Caco-2 (cell line): ENCODE measurements around the gene PDE10A. TPM values are rescaled to one million over a fixed set of nuclear protein-coding genes. Genes with fewer than 3 reads are reported as not detected.

Experiments
- BruUV-seq: library from RNA; stranded (reverse); fragments of 400-500 nt; replicated peaks from 2 replicates; lab custom pipeline; 2021; lab: Mats Ljungman, UMichigan
- CTCF ChIA-PET: fragments of 300-600 bp; sonication (Branson Sonifier 250); formaldehyde crosslinking; loops from one replicate; lab custom pipeline; 2022; ENCODE audit warnings: antibody characterized with exemption; lab: Charles Lee
- POLR2A ChIA-PET: fragments of 300-600 bp; sonication (Branson Sonifier 250); formaldehyde crosslinking; loops from one replicate; lab custom pipeline; 2022; ENCODE audit warnings: antibody characterized with exemption; lab: Charles Lee
- DNase-seq, 2 experiments: peaks; one replicate each; pipeline versions ENCODE4 v3.0.0 to v3.0.0-alpha.2; 2020 to 2022
- H3K27me3 ChIP-seq: replicated peaks from 2 replicates; pipeline ENCODE4 v1.6.0; 2011; ENCODE audit warnings: low read length; ENCODE audit not compliant: control insufficient read depth, insufficient read depth
- H3K36me3 ChIP-seq: 2 replicates; pipeline ENCODE4 v1.5.1; 2011; ENCODE audit warnings: low read length; ENCODE audit not compliant: control insufficient read depth, insufficient read depth
- H3K4me1 ChIP-seq: fragments of 250-450 bp; sonication (Bioruptor Pico); 2 replicates; pipeline ENCODE4 v1.5.1; 2020; ENCODE audit warnings: mild to moderate bottlenecking
- H3K4me3 ChIP-seq: 2 replicates; pipeline ENCODE4 v1.5.1; 2011; ENCODE audit warnings: low read depth, mild to moderate bottlenecking, control low read depth, low read length
- H3K9me3 ChIP-seq: fragments of 250-450 bp; sonication (Bioruptor Pico); 2 replicates; pipeline ENCODE4 v1.5.1; 2020; ENCODE audit warnings: mild to moderate bottlenecking, moderate library complexity
- H3K27ac Mint-ChIP-seq: one replicate; pipeline ENCODE4 v1.8.0; 2022; ENCODE audit warnings: mixed read lengths; ENCODE audit not compliant: unreplicated experiment
- H3K27me3 Mint-ChIP-seq: one replicate; pipeline ENCODE4 v1.8.0; 2022; ENCODE audit warnings: mixed read lengths; ENCODE audit not compliant: insufficient read depth, unreplicated experiment
- H3K36me3 Mint-ChIP-seq: one replicate; pipeline ENCODE4 v1.8.0; 2022; ENCODE audit warnings: mild to moderate bottlenecking, mixed read lengths; ENCODE audit not compliant: insufficient read depth, unreplicated experiment
- H3K4me1 Mint-ChIP-seq: one replicate; pipeline ENCODE4 v1.8.0; 2022; ENCODE audit warnings: low read depth, mixed read lengths; ENCODE audit not compliant: unreplicated experiment
- H3K4me3 Mint-ChIP-seq: one replicate; pipeline ENCODE4 v1.8.0; 2022; ENCODE audit warnings: mild to moderate bottlenecking, moderate library complexity, mixed read lengths; ENCODE audit not compliant: unreplicated experiment
- H3K9me3 Mint-ChIP-seq: one replicate; pipeline ENCODE4 v1.8.0; 2022; ENCODE audit warnings: mixed read lengths; ENCODE audit not compliant: unreplicated experiment
- intact Hi-C: fragments of 100-400 bp; cut with micrococcal nuclease; formaldehyde crosslinking; loops from one replicate; pipeline ENCODE4 v1.10.0; 2022; ENCODE audit not compliant: unreplicated experiment
- total RNA-seq: library from RNA; stranded (reverse); gene quantifications from 2 replicates; pipeline ENCODE4 v1.2.3, GENCODE V29; 2022
- TF ChIP-seq, protein P1 (sequence below), 2 experiments: fragments of 200-600 bp in 1 of 2; IDR thresholded peaks; 1 replicate in 1 of 2; 2 replicates in 1 of 2; pipeline versions ENCODE4 v1.5.1 to v1.8.0; 2011 to 2022; ENCODE audit warnings: antibody characterized with exemption in 1 of 2, control low read depth in 1 of 2, inconsistent platforms in 1 of 2, low read depth in 1 of 2, low read length in 1 of 2, mild to moderate bottlenecking in 1 of 2, moderate library complexity in 1 of 2; ENCODE audit not compliant: insufficient read depth in 1 of 2, severe bottlenecking in 1 of 2, unreplicated experiment in 1 of 2

PDE10A gene
- total RNA-seq, 1 experiment from 2014 or later: 3.4 TPM

DNA sequence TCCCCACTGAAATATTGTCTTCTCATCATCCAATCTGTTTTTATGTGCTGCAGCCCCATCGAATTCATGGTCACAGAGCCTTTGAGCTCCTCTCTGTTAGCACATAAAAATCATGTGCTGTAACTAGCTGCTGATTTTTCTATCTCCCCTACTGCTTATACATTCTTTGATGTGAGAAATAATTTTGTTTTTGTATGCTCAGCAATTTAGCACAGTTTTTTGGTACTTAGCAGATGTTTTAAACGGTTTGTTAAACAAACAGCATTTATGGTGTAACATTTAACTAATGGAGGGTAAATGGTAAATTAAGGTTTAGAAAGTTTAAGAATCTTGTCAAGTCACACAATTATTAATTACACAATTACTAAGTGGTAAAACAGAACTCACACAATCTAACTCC is 221.9 kb downstream of the PDE10A start:
- intact Hi-C loops: loop anchor here (5.0 to 10.0 kb wide), 3 partner anchors 194 to 286 kb away; partner anchors contain the start of gene PDE10A
- no peaks in the 10 kb centered on the region for H3K4me1 Mint-ChIP-seq
- no peaks in the 10 kb centered on the region for H3K27me3 Mint-ChIP-seq
- TF ChIP-seq, protein P1, sequence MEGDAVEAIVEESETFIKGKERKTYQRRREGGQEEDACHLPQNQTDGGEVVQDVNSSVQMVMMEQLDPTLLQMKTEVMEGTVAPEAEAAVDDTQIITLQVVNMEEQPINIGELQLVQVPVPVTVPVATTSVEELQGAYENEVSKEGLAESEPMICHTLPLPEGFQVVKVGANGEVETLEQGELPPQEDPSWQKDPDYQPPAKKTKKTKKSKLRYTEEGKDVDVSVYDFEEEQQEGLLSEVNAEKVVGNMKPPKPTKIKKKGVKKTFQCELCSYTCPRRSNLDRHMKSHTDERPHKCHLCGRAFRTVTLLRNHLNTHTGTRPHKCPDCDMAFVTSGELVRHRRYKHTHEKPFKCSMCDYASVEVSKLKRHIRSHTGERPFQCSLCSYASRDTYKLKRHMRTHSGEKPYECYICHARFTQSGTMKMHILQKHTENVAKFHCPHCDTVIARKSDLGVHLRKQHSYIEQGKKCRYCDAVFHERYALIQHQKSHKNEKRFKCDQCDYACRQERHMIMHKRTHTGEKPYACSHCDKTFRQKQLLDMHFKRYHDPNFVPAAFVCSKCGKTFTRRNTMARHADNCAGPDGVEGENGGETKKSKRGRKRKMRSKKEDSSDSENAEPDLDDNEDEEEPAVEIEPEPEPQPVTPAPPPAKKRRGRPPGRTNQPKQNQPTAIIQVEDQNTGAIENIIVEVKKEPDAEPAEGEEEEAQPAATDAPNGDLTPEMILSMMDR (IDR thresholded peaks at IDR 0.05; ENCODE audit: insufficient read depth in 1 of 2, low read depth in 1 of 2, low read length in 1 of 2, severe bottlenecking in 1 of 2, unreplicated experiment in 1 of 2): no peak
- Histone ChIP-seq H3K9me3 (peaks cover 8% of the 10 kb centered on the region; the same call in 1 of the 2 replicates), H3K27me3 (no peaks in the 10 kb centered on the region), H3K4me3 (no peak overlapping the region), H3K36me3 (no peaks in the 10 kb centered on the region), H3K4me1 (no peaks in the 10 kb centered on the region)
- ChIA-PET CTCF (no interaction called here), POLR2A (no interaction called here)
- peaks cover 8% of the 10 kb centered on the region for H3K9me3 Mint-ChIP-seq
- no peak overlapping the region for H3K27ac Mint-ChIP-seq
- no TSS peak for BruUV-seq
- no peak for DNase-seq
- no peaks in the 10 kb centered on the region for H3K36me3 Mint-ChIP-seq
- no peak overlapping the region for H3K4me3 Mint-ChIP-seq

DNA sequence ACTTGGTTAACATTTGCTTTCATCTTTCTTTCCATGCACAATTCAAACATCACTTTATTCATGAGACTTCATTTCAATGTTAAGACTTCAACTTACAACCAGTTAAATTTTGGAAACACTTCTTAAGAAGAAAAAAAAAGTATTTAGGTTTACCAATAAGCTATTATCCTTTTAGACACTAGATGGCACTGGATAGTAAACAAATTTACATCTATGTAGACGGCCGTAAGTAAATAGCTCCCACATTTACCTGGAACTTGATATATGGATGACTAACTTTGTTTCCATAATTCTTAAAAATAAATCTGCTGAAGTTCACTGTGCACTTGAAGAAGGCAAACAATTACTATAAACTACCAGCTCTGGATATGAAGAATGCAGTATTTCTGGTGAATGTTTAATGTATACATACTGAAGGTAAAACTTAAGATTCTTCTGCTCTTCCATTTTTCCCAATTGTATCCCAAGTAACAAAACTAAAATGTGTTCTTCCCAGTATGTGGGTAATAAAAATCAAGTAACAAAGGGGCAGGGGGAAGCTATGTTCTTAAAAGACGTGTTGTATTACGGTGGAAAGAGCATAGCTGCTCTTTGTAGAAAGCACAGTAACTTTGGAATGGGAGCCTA is 223.0 kb downstream of the PDE10A start:
- no peaks in the 10 kb centered on the region for H3K36me3 Mint-ChIP-seq
- ChIA-PET POLR2A (no interaction called here), CTCF (interaction anchor here (0.5 to 1.5 kb wide), 10 partner anchors 17 to 1992 kb away, joined by 3 to 14 read pairs (median 3); no protein-coding TSS in a partner anchor)
- intact Hi-C loops: loop anchor here (1.0 to 10.0 kb wide), 5 partner anchors 122 to 410 kb away; partner anchors contain the start of gene PDE10A
- no peaks in the 10 kb centered on the region for H3K27me3 ChIP-seq
- H3K27me3 Mint-ChIP-seq: no peaks in the 10 kb centered on the region
- H3K27ac Mint-ChIP-seq: no peak overlapping the region
- no TSS peak for BruUV-seq
- no peak overlapping the region for H3K4me3 Mint-ChIP-seq
- peaks cover 8% of the 10 kb centered on the region; the same call in 1 of the 2 replicates for H3K9me3 ChIP-seq
- DNase-seq: no peak
- H3K9me3 Mint-ChIP-seq: peaks cover 8% of the 10 kb centered on the region
- H3K4me1 ChIP-seq: no peaks in the 10 kb centered on the region
- H3K4me3 ChIP-seq: no peak overlapping the region
- H3K4me1 Mint-ChIP-seq: no peaks in the 10 kb centered on the region
- no peaks in the 10 kb centered on the region for H3K36me3 ChIP-seq
- TF ChIP-seq, protein P1 (IDR thresholded peaks at IDR 0.05; ENCODE audit: insufficient read depth in 1 of 2, low read depth in 1 of 2, low read length in 1 of 2, severe bottlenecking in 1 of 2, unreplicated experiment in 1 of 2): peak; percentile 30 to 47

DNA sequence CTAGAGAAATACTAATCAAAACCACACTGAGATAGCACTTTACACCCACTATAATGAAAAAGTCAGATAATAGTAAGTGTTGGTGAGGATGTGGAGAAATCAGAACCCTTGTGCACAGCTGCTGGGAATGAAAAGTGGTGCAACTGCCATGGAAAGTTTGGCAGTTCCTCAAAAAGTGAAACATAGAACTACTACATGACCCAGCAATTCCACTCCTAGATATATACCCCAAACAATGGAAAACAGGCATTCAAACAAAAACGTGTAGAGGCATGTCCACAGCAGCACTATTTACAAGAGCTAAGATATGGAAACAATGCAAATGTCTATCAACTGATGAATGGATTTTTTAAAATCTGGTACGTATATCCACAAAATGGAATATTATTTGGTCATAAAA is 236.1 kb downstream of the PDE10A start:
- Mint-ChIP-seq H3K9me3 (no peaks in the 10 kb centered on the region), H3K4me3 (no peak overlapping the region), H3K36me3 (no peaks in the 10 kb centered on the region), H3K4me1 (no peaks in the 10 kb centered on the region), H3K27ac (no peak overlapping the region), H3K27me3 (no peaks in the 10 kb centered on the region)
- Histone ChIP-seq H3K9me3 (no peaks in the 10 kb centered on the region), H3K4me1 (no peaks in the 10 kb centered on the region), H3K27me3 (no peaks in the 10 kb centered on the region), H3K36me3 (no peaks in the 10 kb centered on the region), H3K4me3 (no peak overlapping the region)
- BruUV-seq: no TSS peak
- DNase-seq: no peak
- intact Hi-C loops: no loop called here
- CTCF ChIA-PET: no interaction called here
- TF ChIP-seq, protein P1 (IDR thresholded peaks at IDR 0.05; ENCODE audit: insufficient read depth in 1 of 2, low read depth in 1 of 2, low read length in 1 of 2, severe bottlenecking in 1 of 2, unreplicated experiment in 1 of 2): no peak
- POLR2A ChIA-PET: no interaction called here
